Measurements from ENCODE around the gene ZNF772.

ZNF772 gene

GRCh38 chr19:57435062-57435978 lies 42.0 kb downstream of the ZNF772 start, which contains the start of gene ZNF749:
Gene ZNF749 (plus strand): TSS chr19:57435325. CDS start chr19:57435579, 254 bp downstream.
- peak; percentile 95 for DNase-seq

GRCh38 chr19:57434386-57435061 lies 42.8 kb downstream of the ZNF772 start:
- DNase-seq: no peak

DNA sequence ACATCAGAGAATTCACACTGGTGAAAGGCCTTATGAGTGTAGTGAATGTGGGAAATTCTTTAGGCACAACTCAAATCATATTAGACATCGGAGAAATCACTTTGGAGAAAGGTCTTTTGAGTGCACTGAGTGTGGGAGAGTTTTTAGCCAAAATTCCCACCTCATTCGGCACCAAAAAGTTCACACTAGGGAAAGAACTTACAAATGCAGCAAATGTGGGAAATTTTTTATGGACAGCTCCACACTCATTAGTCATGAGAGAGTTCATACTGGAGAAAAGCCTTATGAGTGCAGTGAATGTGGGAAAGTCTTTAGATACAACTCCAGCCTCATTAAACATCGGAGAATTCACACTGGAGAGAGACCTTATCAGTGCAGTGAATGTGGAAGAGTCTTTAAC lies 56.3 kb downstream of the ZNF772 start:
- no peak for DNase-seq

GRCh38 chr19:57419439-57419838 lies 57.9 kb downstream of the ZNF772 start:
- DNase-seq: no peak

All from NCI-H345 (cell line).